Astrocyte (in vitro differentiated cells and primary cell): ENCODE measurements around the gene HOXB6. TPM values are rescaled to one million over a fixed set of nuclear protein-coding genes. Genes with fewer than 3 reads are reported as not detected.

Experiments
- DNase-seq: peaks from one replicate; pipeline ENCODE4 v3.0.0-alpha.2; 2010; ENCODE audit warnings: low read depth
- FAIRE-seq: peaks from 2 replicates; lab custom pipeline; 2011; peaks lifted over from hg19 to GRCh38; lab: Jason Lieb, UNC
- H2AFZ ChIP-seq: 2 replicates; pipeline ENCODE4 v1.6.0; 2012; ENCODE audit warnings: low read depth, low read length, inconsistent platforms
- H3K27ac ChIP-seq: 2 replicates; pipeline ENCODE4 v1.5.1; 2011; ENCODE audit warnings: low read depth, low read length, inconsistent platforms
- H3K27me3 ChIP-seq: 2 replicates; pipeline ENCODE4 v1.6.0; 2011; ENCODE audit warnings: low read length, inconsistent platforms; ENCODE audit not compliant: insufficient read depth
- H3K36me3 ChIP-seq: 2 replicates; pipeline ENCODE4 v1.5.1; 2011; ENCODE audit warnings: low read length, inconsistent platforms; ENCODE audit not compliant: insufficient read depth
- H3K4me1 ChIP-seq: 2 replicates; pipeline ENCODE4 v1.5.1; 2011; ENCODE audit warnings: low read length, inconsistent platforms; ENCODE audit not compliant: insufficient read depth
- H3K4me2 ChIP-seq: 2 replicates; pipeline ENCODE4 v1.6.0; 2012; ENCODE audit warnings: low read length, inconsistent platforms
- H3K4me3 ChIP-seq: 2 replicates; pipeline ENCODE4 v1.5.1; 2011; ENCODE audit warnings: low read depth, mild to moderate bottlenecking, low read length, inconsistent platforms; ENCODE audit not compliant: insufficient read depth
- H3K79me2 ChIP-seq: 2 replicates; pipeline ENCODE4 v1.6.0; 2012; ENCODE audit warnings: mild to moderate bottlenecking, low read length, inconsistent platforms; ENCODE audit not compliant: insufficient read depth
- H3K9ac ChIP-seq: 2 replicates; pipeline ENCODE4 v1.6.0; 2012; ENCODE audit warnings: mild to moderate bottlenecking, low read length, inconsistent platforms
- H3K9me3 ChIP-seq: 2 replicates; pipeline ENCODE4 v1.5.1; 2012; ENCODE audit warnings: low read depth, mild to moderate bottlenecking, low read length, inconsistent platforms; ENCODE audit not compliant: insufficient read depth
- H4K20me1 ChIP-seq: 2 replicates; pipeline ENCODE4 v1.6.0; 2012; ENCODE audit warnings: low read length, inconsistent platforms; ENCODE audit not compliant: insufficient read depth
- H3K27ac Mint-ChIP-seq: one replicate; pipeline ENCODE4 v1.8.0; 2021; ENCODE audit warnings: mild to moderate bottlenecking, mixed read lengths; ENCODE audit not compliant: unreplicated experiment
- H3K27me3 Mint-ChIP-seq: one replicate; pipeline ENCODE4 v1.8.0; 2021; ENCODE audit warnings: low read depth, mixed read lengths; ENCODE audit not compliant: unreplicated experiment
- H3K36me3 Mint-ChIP-seq: one replicate; pipeline ENCODE4 v1.8.0; 2021; ENCODE audit warnings: low read depth, mixed read lengths; ENCODE audit not compliant: unreplicated experiment
- H3K4me1 Mint-ChIP-seq: one replicate; pipeline ENCODE4 v1.8.0; 2021; ENCODE audit warnings: low read depth, mixed read lengths; ENCODE audit not compliant: unreplicated experiment
- H3K4me3 Mint-ChIP-seq: one replicate; pipeline ENCODE4 v1.8.0; 2021; ENCODE audit warnings: mild to moderate bottlenecking, moderate library complexity, mixed read lengths; ENCODE audit not compliant: unreplicated experiment
- H3K9me3 Mint-ChIP-seq: one replicate; pipeline ENCODE4 v1.8.0; 2021; ENCODE audit warnings: mild to moderate bottlenecking, mixed read lengths; ENCODE audit not compliant: unreplicated experiment
- EZH2 ChIP-seq: IDR thresholded peaks from 2 replicates; pipeline ENCODE4 v1.6.1; 2012; ENCODE audit warnings: mild to moderate bottlenecking, low read length, inconsistent platforms; ENCODE audit not compliant: insufficient read depth
- total RNA-seq: library from RNA; stranded (reverse); gene quantifications from 2 replicates; pipeline ENCODE4 v1.2.1, GENCODE V29; 2021
- TF ChIP-seq, protein P1 (sequence below): IDR thresholded peaks from 2 replicates; pipeline ENCODE4 v1.5.1; 2011; ENCODE audit warnings: low read depth, mild to moderate bottlenecking, inconsistent platforms, low read length, moderate library complexity; ENCODE audit not compliant: insufficient read depth

HOXB6 gene
- total RNA-seq, 1 donor from 2014 or later, result not detected

DNA sequence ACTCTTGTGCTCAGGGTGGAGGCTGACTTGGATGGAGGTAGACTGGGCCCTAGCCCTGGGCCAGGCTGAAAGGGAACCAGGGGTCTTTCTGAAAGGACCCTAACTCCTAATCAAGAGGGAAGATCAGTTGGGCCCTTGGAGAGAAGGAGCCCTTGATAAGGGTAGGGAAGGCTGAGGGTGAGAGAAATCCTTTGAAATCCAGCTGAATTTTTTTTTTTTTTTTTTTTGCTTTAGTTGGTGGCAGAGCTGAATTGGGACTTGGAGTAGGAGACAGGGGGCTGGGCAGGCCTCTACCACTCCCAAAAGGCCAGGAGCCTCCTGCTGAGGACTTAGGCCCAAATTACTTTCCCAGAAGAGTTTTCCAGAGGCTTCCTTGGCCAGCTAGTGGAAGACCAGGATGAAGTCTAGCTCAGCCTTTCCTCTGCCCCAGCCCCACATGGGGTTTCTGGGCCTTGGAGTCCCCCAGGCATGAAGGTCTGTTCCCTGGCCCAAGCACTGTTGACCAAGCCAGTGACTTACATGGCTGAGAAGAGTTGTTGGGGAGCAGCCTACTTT, 14.1 kb downstream of the HOXB6 start:
- Histone ChIP-seq H3K27me3 (peaks cover 79% of the 10 kb centered on the region), H3K36me3 (no peaks in the 10 kb centered on the region), H3K9ac (no peak overlapping the region), H3K4me2 (no peak overlapping the region), H3K9me3 (no peaks in the 10 kb centered on the region), H3K27ac (no peak overlapping the region), H3K79me2 (peaks cover 20% of the 10 kb centered on the region), H2AFZ (no peak overlapping the region), H3K4me3 (no peak overlapping the region), H3K4me1 (peaks cover 18% of the 10 kb centered on the region), H4K20me1 (no peaks in the 10 kb centered on the region)
- no peak for DNase-seq
- Mint-ChIP-seq H3K36me3 (no peaks in the 10 kb centered on the region), H3K27ac (no peak overlapping the region), H3K4me1 (peaks cover 3% of the 10 kb centered on the region), H3K27me3 (peaks cover 94% of the 10 kb centered on the region), H3K9me3 (peaks cover 25% of the 10 kb centered on the region), H3K4me3 (no peak overlapping the region)
- TF ChIP-seq, protein P1, sequence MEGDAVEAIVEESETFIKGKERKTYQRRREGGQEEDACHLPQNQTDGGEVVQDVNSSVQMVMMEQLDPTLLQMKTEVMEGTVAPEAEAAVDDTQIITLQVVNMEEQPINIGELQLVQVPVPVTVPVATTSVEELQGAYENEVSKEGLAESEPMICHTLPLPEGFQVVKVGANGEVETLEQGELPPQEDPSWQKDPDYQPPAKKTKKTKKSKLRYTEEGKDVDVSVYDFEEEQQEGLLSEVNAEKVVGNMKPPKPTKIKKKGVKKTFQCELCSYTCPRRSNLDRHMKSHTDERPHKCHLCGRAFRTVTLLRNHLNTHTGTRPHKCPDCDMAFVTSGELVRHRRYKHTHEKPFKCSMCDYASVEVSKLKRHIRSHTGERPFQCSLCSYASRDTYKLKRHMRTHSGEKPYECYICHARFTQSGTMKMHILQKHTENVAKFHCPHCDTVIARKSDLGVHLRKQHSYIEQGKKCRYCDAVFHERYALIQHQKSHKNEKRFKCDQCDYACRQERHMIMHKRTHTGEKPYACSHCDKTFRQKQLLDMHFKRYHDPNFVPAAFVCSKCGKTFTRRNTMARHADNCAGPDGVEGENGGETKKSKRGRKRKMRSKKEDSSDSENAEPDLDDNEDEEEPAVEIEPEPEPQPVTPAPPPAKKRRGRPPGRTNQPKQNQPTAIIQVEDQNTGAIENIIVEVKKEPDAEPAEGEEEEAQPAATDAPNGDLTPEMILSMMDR, result no peak
- TF ChIP-seq EZH2, result no peak
- no peak for FAIRE-seq

DNA sequence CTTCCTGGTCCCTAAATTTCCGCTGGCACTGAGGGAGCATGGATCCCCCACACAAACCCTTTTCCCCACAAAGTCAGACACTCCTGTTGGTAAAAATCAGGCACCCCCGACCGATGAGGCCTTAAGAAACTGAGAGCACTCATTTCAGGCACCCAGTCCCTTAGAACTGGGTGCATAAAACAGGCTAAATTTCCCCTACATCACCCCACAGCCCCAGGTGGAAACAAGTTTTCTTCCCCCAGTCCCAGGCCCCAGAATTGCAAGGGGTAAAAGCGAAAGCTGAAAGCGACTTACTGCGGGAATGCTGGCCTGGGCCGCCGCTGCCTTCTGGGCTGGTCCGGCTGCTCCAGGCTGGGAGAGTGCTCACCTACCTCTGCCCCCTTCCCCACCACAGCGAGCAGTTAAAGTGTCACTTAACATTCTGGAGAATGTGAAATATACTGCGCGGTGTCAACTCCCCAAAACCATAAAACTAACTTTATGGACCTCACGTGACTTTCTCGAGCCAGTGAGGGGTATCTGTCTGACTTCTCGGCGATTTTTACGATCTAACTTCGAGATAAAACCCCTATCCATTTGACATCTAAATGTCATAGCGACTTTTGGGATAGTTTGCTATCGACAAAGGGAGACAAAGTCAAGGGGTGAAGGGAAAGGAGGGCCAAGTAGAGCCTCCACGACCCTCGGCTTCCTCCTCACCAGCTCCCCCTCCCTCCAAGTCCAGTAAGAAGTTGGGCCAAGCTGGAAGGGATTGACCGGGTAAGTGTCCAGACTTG, 14.8 kb downstream of the HOXB6 start, which contains the start of gene HOXB3:
Gene HOXB3 (minus strand): TSS at position 411 of the 776 bp plus-strand sequence. CDS start 37,767 bp downstream, outside the sequence.
- Histone ChIP-seq H3K27me3 (peaks cover 75% of the 10 kb centered on the region), H3K9me3 (no peaks in the 10 kb centered on the region), H3K4me1 (peaks cover 21% of the 10 kb centered on the region), H3K9ac (no peak within 1 kb of the TSS), H3K79me2 (peaks cover 20% of the 10 kb centered on the region), H3K27ac (no peak within 1 kb of the TSS), H4K20me1 (no peaks in the 10 kb centered on the region), H3K36me3 (no peaks in the 10 kb centered on the region), H2AFZ (no peak within 1 kb of the TSS), H3K4me3 (no peak within 1 kb of the TSS), H3K4me2 (peak within 1 kb of the TSS; percentile 50)
- Mint-ChIP-seq H3K27ac (no peak within 1 kb of the TSS), H3K27me3 (peaks cover 94% of the 10 kb centered on the region), H3K4me3 (no peak within 1 kb of the TSS), H3K36me3 (no peaks in the 10 kb centered on the region), H3K4me1 (peaks cover 3% of the 10 kb centered on the region), H3K9me3 (peaks cover 18% of the 10 kb centered on the region)
- no peak for DNase-seq
- TF ChIP-seq, protein P1, result no peak
- no peak for TF ChIP-seq EZH2
- FAIRE-seq, result no peak
